HepG2 (cell line): Measurements from ENCODE around the gene RARS1.

ENCODE experiments used
- CTCF ChIP-seq: sonication (generic); formaldehyde crosslinking; IDR thresholded peaks from 2 replicates; pipeline ENCODE4 v1.5.0; 2020; ENCODE audit warnings: mild to moderate bottlenecking, missing genetic modification reagents, moderate library complexity
- JUN ChIP-seq: sonication (generic); formaldehyde crosslinking; IDR thresholded peaks from 2 replicates; pipeline ENCODE4 v1.4.0; 2020; ENCODE audit warnings: mild to moderate bottlenecking, missing genetic modification reagents
- KLF6 ChIP-seq: IDR thresholded peaks from 2 replicates; pipeline ENCODE4 v1.8.0; 2016; ENCODE audit warnings: missing biosample characterization, missing genetic modification reagents
- NFKB2 ChIP-seq: sonication (generic); formaldehyde crosslinking; IDR thresholded peaks from 2 replicates; pipeline ENCODE4 v1.4.0; 2020; ENCODE audit warnings: missing genetic modification reagents, borderline replicate concordance
- PLSCR1 ChIP-seq: sonication (generic); formaldehyde crosslinking; IDR thresholded peaks from 2 replicates; pipeline ENCODE4 v1.5.0; 2020; ENCODE audit warnings: missing genetic modification reagents, mild to moderate bottlenecking, borderline replicate concordance
- SALL2 ChIP-seq: sonication (generic); formaldehyde crosslinking; IDR thresholded peaks from 2 replicates; pipeline ENCODE4 v1.8.1; 2023; ENCODE audit warnings: mild to moderate bottlenecking, missing genetic modification reagents, inconsistent platforms
- TP53 ChIP-seq: sonication (generic); formaldehyde crosslinking; conservative IDR thresholded peaks from 2 replicates; pipeline ENCODE4 v1.4.0; 2020; ENCODE audit warnings: missing genetic modification reagents
- ZNF354B ChIP-seq: sonication (generic); formaldehyde crosslinking; IDR thresholded peaks from 2 replicates; pipeline ENCODE4 v1.8.0; 2022; ENCODE audit warnings: mild to moderate bottlenecking, missing genetic modification reagents
- ZNF556 ChIP-seq: sonication (generic); formaldehyde crosslinking; IDR thresholded peaks from 2 replicates; pipeline ENCODE4 v1.4.0; 2020; ENCODE audit warnings: mild to moderate bottlenecking, missing genetic modification reagents, borderline replicate concordance

GRCh38 chr5:168469816-168470215 is 16.5 kb upstream of the RARS1 start:
- TF ChIP-seq PLSCR1 (CRISPR knock-in tag), result no peak
- TF ChIP-seq JUN (CRISPR knock-in tag), result no peak
- TF ChIP-seq KLF6 (CRISPR knock-in tag), result no peak
- TF ChIP-seq SALL2 (CRISPR knock-in tag), result no peak
- no peak for TF ChIP-seq CTCF (CRISPR knock-in tag)
- TF ChIP-seq ZNF354B (CRISPR knock-in tag), result no peak
- TF ChIP-seq ZNF556 (CRISPR knock-in tag), result no peak
- TF ChIP-seq TP53 (CRISPR knock-in tag), result no peak
- TF ChIP-seq NFKB2 (CRISPR knock-in tag), result no peak
